ENCODE measurements around the gene UNC5A.

UNC5A gene

DNA sequence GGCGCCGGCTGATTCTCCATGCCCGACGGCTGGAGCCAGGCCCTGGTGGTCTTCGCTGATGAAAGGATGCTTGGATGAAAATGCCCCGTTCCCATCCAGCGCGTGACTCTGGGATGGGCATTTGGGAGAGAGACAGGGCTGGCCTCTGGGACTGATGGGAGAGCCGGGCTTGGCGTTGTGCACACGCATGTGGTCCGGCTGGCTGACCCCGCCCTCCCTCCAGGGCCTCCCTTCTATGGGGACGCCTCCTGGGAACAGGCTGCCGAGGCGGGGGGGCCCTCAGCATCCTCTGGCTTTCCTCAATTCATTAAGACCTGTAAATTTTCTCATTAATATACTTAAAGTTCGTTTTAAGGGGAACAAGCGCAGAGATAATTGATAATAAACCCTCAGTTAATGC lies 36.8 kb downstream of the UNC5A start:
- DNase-seq = no peak

DNA sequence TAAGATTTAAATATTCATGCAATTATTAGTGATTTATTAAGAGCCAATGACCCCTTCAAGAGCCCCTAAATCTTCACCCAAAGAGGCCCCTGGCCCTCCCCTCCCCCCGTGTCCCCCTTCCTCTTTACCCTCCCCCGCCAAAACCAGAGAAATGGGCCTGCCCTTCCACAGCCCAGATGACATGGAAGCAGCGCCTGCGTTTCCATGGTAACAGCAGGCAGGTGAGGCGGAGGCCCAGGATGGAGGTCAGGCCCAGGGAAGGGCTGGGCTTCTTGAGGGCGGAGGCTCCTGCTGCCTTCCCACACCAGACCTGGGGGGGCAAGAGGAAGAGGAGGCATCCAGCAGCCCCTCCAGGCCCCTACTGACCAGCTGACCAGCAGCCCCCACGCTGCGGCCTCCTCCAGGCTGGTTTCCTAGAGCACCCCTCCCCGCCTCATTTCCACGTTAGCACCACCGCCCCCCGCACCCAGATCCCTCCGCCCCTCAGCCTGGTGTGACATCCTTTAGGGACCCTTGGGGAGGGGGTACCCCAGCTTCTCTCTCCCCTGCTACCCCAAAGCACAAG lies 37.4 kb downstream of the UNC5A start:
- no peak for DNase-seq

DNA sequence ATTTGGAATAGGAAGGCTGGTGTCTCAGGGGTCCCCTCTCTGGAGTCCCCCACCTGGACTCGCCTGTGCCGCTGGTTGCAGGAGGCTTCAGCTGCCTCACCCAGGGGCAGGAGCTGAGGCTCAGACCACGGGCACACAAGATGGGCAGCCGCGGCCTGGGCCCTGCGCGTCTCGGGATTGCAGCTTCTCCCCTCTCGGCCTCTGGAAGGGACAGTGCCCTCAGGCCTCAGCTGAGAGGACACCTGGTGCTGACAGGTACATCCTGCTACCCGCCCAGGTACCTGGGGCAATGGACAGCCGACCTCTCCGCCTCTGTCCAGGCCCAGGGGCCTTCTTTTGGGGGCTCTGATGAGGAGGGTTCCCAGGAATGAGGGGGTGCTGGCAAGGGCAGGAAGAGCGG lies 38.3 kb downstream of the UNC5A start:
- DNase-seq = no peak

DNA sequence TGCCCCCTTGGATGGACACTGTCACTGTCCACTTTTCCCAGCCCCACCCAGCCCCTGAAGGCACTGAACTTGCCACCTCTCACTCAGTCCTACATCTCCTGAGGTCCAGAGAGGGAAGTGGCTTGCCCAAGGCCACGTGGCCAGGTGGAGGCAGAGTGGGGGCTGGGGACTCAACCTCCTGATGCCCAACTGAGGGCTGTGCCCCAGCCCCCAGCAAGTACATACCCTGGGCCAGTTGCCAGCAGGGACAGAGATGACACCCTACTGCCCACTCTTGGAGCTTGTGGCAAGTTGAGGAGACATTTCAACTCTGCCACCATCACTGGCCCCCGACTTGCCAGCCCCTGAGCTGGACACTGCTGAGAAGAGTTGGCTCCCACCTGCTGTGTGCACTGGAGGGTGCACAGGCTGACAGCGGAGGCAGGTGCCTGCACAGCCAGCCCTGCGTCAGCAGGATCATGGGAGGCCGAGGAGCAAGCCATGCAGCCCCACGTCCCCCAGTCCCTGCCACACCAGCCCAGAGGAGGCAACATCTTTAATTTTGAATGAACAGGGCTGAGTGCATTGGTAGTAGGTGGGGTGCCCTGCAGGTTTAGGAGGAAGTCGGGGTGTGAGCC lies 39.4 kb downstream of the UNC5A start:
- DNase-seq = no peak

DNA sequence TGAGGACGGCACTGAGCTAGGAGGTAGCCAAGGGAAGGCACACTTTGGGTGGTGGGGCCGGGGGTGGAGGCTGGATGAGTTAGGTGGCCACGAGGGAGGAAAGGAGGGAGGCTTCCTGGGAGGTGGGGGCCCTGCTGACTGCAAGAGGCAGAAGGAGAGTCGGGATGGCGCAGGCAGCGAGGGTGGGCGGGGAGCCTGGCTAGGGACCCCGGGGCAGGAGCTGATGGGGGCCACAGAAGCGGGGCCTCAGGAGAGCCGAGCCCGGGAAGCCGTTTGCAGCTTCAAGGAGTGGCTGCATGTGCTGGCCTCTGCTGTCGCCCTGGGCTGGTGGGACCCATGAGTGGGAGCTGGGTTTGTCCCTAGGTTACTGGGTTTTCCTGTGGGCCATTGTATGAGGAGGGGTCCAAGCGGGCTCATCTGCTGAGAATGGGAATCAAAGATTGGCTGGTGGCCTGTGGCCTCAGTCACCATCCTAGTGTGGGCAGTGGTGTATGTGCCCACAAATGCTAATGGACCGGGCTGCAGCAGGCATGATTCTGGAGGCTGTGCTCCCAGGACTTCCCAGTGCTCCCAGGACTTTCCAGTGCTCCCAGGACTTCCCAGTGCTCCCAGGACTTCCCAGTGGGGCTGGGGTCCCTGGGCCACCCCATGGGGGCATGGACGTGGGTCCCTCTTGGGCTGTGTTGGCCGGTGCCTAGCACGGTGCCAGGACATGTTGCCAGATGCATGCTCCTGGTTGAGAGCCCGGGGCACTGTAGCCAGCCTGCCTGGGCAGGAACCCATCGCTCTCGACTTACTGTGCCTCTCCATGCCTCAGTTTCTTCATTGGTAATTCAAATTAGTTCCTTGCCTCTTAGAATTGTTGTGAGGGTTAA lies 40.2 kb downstream of the UNC5A start:
- no peak for DNase-seq

DNA sequence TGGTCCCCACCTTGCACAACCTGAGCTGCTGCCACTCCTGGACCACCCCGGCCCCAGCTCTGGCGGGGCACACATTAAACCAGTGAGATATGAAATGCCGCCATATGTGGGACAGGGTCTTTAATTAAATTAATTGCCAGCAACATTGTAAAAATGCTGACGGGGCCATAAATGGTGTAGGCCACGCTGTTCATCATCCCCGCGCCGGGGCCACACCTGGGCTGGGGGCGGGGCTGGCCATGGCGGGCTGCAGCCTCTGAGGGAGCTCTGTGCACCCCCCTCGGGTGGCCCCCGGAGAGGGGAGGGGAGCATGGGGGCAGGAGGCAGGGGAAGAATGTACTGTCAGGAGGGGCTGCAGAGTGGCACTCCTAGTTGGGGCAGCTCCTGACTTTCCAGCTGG lies 41.0 kb downstream of the UNC5A start:
- no peak for DNase-seq

DNA sequence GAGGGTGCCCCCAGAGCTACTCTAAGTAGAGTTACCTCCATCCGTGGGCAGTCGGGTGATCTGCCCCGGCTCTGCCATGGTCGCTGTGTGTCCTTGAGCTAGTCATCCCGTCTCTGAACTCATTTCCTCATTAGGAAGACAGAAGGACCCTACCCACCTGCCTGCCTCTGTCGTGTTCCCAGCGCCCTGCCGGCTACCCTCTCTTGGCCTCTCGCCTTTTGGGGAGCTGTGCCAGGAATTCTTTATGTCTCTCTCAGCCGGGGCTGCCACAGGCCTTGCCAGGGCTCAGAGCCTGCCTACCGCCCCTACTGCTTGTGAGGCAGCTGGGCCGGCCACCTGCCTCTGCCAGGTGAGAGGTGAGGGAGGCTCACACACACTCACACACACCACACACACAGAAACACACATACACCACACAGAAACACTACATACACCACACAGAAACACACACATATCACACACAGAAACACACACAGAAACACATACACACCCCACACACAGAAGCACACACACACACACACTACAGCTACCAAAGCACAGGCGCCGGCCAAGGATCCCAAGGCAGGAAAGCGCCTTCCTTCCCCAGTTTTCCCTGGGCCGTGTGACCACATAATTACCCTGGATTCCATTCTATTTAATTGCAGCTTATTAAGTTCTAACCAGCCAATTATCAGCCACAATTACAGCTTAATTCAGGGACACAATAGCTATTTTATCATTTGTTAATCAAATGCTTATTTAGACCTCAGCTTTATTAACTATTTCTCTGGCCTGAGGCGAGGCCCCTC lies 41.7 kb downstream of the UNC5A start:
- no peak for DNase-seq

DNA sequence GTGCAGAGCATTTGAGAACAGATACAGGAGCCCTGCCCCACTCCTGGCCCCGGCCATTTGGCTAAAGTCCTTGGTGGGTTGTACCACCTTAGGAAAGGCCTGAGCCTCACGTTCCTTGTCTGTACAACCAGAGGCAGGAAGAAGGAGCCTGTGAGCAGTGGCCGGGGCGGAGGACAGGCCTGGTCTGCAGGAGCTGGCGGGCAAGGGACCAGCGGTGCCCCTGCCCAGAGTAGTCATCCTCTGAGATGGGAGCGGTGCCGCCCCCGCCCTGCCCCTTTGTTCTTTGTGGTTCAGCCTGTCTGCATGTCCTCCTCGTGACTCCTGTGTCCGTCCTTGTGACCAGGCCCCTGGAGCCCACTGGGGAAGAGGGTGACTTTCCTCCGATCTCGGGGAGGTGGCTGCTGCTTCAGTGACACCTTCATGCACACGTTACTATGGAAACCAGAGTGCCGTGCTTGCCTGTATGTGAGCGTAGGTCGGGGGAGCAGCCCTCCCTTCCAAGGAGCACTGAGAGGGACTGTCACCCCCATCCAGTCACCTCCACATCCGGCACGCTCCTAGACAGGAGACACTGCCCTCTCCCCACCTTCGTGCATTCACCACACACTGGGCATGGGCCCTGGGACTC lies 42.9 kb downstream of the UNC5A start:
- DNase-seq = no peak

DNA sequence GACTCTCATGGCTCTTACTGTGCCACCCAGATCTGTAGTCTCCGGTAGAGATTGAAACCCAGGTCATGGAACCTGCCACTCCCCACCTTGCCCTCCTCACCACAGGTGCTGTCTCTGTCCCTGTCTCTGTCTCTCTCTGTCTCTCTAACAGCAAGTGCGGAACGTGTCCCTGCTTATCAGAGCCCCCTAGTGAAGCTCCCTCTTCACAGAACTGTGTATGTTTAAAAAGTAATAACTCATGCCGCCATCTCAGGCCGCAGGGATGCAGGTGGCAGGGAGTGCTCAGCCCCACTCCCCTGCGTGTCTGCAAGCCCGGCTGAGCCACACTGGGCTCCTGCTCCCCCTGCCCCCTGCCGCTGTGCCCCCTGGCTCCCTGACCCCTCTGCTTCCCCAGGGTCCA lies 43.8 kb downstream of the UNC5A start:
- DNase-seq = no peak

DNA sequence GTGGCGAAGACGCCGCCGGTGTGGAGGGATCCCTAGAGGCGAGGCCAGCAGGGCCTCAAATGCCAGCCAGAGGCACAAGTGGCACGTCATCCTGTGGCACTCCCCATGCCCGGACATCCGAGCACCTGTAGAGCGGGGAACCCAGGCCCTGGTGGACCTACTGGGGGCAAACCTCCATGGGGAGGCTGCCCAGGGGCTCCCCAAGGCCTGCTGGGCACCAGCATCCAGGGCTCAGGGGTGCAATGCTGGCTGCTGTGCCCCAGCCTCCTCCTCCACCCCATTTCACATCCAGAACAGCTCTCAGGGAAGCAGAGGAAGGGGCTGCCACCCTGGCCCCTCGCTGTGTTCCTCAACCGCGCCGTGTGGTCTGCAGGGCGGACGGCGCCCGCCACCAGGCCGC lies 45.2 kb downstream of the UNC5A start:
- DNase-seq = no peak

DNA sequence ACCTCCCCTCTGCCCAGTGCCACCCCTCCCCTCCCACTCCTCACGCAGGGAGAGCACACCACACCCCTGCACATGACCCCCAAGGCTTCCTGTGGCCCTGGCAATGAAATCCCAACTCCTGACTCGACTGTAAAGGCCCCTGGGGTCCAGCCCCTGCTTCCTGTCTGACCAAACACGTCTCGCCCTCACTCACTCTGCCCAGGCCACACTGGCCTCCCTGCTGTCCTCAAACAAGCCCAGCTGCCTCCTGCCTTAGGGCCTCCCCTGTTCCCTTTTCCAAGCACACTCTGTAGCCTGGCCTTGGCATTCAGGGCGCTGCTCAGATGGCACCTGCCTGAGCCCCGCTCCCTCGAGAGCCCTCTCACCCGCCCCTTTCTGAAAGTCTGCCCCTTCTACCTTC lies 46.4 kb downstream of the UNC5A start:
- DNase-seq = no peak

DNA sequence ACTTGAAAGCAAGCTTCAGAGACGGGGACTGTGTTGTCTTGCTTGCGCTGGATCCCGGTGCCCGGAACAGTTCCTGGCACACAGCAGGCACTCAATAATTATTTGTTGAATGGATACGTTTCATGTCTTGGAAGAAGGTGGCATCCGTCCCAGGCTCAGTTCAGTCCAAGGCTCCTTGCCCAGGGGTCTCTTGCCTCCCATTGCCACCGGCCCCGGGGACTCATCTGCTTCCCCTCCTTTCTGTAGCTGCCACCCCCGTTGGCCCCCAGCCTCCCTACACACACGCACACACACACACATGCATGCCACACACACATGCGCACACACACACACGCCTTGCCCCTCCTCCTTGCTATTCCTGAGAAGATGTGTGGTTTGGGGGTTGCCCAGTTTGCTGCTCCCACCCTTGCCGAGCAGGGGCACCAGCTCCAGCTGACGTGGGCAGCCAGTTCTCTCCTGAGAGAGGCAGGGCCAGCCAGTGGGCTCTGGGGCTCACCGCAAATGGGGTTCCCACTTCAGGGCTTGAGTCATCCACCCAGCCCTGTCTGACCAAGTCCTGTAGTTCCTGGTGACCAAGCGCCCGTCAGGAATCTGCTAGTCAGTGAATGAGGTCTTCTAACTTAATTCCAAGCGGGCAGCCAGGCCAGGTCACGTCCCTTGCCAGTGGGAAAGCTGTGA lies 47.0 kb downstream of the UNC5A start:
- no peak for DNase-seq

DNA sequence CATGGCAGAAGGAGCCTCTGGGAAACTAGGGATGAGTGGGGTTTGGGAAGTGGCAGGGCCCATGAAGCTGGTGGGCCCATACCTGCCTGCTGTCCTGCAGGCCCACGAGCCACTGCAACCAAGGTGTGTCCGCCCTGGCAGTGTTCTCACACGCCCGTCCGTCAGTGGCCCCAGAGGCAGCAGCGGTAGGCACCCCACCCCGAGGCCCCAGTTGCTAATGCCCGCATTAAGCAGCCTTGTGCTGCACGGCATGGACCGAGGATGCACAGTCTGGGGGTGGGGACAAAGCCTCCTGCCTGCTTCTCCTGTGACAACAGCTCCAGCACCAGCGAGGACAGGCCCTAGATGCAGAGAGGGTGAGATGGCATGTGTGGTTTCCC lies 47.5 kb downstream of the UNC5A start:
- no peak for DNase-seq

DNA sequence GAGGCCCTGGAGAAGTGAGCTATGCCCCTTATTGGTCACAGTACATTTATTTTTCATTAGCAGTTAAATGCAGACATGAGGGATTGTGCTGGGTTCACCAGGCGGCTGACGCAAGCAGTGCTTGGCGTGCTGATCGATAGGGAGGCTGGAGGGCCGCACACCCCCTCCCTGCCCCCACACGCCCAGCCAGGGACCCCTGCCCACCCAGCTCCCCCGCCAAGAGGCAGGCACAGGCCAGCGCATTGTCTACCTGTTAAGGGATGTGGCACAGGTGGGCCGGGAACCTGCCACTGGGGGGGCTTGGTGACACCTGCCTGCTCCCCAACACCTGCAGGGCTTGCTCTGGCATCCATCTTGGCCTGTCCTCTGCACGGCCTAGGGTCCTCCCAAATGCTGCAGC lies 49.6 kb downstream of the UNC5A start:
- DNase-seq = no peak

DNA sequence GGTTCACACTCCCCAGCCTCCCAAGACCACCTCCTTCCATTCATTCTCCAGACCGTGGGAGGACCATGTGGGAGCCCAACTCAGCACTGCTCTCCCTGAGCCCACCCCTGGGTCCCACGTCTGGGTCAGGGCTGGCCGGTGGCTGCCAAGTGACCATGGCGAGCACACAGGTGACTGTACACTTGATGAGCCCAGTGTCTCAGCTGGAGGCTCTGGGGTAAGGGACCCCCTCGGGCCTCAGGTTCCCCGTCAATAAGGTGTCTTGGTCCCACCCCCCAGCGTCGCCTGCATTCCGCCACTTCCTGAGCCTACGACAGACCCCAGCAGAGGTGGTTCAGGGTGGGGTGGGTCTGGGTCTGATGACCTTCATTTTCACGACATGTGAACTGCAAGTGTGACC lies 50.0 kb downstream of the UNC5A start:
- DNase-seq = no peak

DNA sequence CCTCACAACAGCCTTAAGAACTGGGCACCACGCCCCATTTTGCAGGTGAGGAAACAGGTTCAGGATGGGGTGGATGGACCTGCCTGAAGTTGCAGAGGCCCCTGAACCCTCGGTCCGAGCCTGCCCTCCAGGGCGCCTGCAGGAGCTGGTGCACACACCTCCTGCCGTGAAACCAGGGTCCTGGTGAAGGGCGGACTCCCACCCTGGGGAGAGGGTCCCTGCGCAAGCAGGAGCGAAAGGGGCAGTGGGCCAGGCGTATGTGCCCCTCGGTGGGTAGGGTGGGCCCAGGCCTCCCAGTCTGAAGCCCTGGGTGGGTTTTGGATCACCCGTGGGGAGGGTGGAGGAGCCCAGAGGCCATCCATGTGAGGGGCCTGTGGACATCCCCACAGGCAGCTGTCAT lies 50.9 kb downstream of the UNC5A start:
- no peak for DNase-seq

DNA sequence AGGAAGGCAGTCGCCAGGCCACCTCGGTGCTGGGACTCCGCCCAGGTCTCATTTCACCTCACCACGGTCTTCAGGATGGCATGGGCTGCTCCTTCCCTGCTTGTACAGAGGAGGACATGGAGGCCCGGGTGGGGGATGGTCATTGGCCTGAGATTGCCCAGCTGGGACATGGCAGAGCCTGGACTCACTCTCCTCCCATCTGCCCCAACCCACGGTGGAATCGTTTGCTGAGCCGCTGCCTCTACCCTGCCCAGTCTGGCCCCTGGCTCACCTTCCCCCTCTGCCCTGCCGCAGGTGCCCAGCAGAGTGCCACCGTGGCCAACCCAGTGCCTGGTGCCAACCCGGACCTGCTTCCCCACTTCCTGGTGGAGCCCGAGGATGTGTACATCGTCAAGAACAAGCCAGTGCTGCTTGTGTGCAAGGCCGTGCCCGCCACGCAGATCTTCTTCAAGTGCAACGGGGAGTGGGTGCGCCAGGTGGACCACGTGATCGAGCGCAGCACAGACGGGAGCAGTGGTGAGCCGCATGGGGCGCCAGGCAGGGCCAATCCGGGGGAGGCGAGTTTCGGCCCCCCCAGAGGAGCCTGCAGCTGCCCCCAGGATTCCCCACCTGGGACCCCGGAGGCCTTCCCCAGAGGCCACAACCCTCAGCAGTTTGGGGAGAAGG lies 52.1 kb downstream of the UNC5A start:
- DNase-seq = no peak

DNA sequence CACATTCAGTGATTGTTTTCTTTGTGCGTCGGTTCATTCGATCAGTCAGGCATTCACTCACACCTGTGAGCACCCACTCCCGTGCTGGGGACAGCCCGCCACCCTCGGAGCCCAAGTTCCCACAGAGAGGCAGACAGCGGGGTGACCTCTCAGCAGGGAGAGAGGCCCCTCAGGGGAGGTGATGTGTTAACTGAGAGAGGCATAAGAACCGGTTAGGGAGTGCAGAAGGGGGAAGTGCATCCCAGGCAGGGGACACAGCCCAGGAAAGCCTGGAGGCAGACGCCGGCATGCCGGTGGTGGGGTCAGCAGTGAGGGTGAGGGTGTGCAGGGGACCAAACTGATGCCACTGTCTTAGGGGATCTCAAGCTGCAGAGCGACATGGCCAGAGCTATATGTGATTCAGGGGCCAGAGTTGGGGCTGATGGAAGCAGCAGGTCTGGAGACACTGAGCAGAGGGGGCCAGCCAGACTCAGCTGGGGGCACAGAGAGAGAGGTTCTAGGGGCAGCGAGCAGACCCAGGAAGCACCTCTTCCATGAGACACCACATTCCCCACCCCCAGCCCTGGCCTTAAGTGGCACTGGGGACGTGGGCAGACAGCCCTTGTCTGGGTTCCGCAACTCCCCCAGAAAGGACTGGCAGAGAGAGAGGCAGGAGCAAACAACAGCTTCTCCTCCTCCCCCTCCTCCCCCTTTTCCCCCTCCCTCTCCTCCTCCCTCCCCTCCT lies 52.8 kb downstream of the UNC5A start:
- no peak for DNase-seq

DNA sequence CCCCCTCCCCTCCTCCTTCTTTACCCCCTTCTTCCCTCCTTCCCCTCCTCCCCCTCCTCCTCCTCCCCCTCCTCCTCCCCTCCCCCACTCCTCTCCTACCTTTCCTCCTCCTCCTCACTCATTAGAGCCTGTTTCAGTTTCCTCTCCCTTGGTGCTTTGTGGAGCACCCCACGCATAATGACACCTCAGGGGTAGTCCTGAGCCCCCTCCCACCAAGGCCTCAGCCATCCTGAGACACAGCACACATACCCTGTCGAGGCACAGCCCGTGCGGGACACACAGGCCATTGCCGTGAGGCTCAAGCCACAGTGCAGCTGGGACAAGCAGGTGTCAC lies 53.4 kb downstream of the UNC5A start:
- DNase-seq = no peak

DNA sequence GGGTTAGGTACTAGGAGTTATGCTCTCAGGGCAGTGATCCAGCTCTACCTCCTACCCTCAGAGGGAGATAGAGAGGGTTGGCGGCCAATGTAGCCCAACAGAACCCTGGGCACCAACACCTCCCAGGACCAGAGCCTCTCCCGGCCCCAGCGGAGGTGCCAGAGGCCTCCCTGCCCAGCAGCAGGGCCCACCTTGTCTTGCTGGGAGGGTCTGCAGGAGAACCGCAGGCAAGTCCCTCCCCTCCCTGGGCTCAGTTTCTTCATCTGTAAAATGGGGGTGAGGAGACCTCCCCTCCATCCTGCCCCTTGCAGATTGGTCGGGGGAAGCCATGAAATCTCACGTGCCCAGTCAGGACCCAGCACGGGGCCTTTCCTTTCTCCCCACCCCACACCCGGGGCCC lies 54.4 kb downstream of the UNC5A start:
- DNase-seq = no peak

DNA sequence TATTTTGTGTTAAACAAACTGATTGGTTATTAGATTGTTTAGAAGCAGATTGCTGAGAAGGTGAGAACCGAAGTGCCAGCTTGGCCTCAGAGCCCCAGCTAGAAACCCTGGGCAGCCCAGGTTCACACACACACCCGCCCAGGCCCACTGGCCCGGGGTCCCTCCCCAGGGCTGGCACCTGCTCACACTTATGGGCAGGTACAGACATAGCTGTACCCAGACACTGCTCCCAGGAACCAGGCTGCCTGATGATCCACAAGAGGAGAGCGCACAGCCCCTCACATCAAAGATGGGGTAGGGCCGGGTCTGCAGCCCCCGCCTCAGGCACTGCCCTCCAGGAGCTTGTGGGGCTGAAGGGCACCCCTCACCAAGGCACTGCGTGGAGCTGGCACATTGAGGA lies 55.6 kb downstream of the UNC5A start:
- DNase-seq = no peak

All from left hindlimb (tissue), 1 donor.